HepG2 (cell line): ENCODE results near the gene LIN28B. TPM values are rescaled to one million over a fixed set of nuclear protein-coding genes. Genes with fewer than 3 reads are reported as not detected.

Experiments
- ATAC-seq: fragments of 200-7000 bp; cut with Tn5 transposase; 3 replicates; pipeline ENCODE4 v1.9.1; 2020; ENCODE audit warnings: mild to moderate bottlenecking, moderate library complexity
- BruUV-seq: library from RNA; stranded (reverse); fragments of 400-500 nt; replicated peaks from 2 replicates; lab custom pipeline; 2021; lab: Mats Ljungman, UMichigan
- CTCF ChIA-PET: fragments of 300-600 bp; formaldehyde crosslinking; extraction: SDS; loops from one replicate; lab custom pipeline; 2021; ENCODE audit warnings: low total read pairs, inconsistent platforms, low intra/inter-chr PET ratio; lab: Yijun Ruan, JAX
- POLR2A ChIA-PET: fragments of 350-600 bp; sonication (Branson Sonifier 250); formaldehyde crosslinking; loops from one replicate; lab custom pipeline; 2020; ENCODE audit warnings: antibody characterized with exemption, inconsistent platforms; lab: Yijun Ruan, JAX
- DNase-seq: peaks from one replicate; pipeline ENCODE4 v3.0.0-alpha.2; 2015; ENCODE audit warnings: low spot score
- FAIRE-seq: peaks from 3 replicates; lab custom pipeline; 2011; peaks lifted over from hg19 to GRCh38; lab: Jason Lieb, UNC
- H2AFZ ChIP-seq: one replicate; pipeline ENCODE4 v1.6.1; 2011; ENCODE audit warnings: low read length, inconsistent platforms
- H3K27ac ChIP-seq: fragments of 300-600 bp; 3 replicates; pipeline ENCODE4 v1.8.0; 2011; ENCODE audit warnings: mixed run types, mild to moderate bottlenecking, mixed read lengths, low read length, inconsistent platforms; ENCODE audit not compliant: insufficient read depth; ENCODE audit errors: extremely low read length
- H3K27me3 ChIP-seq, 2 experiments: fragments of 200-600 bp in 1 of 2; 2 replicates in 1 of 2; 3 replicates in 1 of 2; pipeline versions ENCODE4 v1.6.0 to v1.8.0; 2011; ENCODE audit warnings: low read length in 2 of 2, mild to moderate bottlenecking in 2 of 2, moderate library complexity in 2 of 2, inconsistent platforms in 1 of 2; ENCODE audit not compliant: insufficient read depth in 2 of 2, control insufficient read depth in 1 of 2
- H3K36me3 ChIP-seq, 2 experiments: fragments of 200-600 bp in 1 of 2; replicated peaks in 1 of 2; 2 replicates in 1 of 2; 3 replicates in 1 of 2; pipeline versions ENCODE4 v1.5.1 to v1.8.0; 2011; ENCODE audit warnings: low read length in 2 of 2, inconsistent platforms in 1 of 2; ENCODE audit not compliant: insufficient read depth in 2 of 2, control insufficient read depth in 1 of 2
- H3K4me1 ChIP-seq: 2 replicates; pipeline ENCODE4 v1.5.1; 2012; ENCODE audit warnings: low read length, inconsistent platforms; ENCODE audit not compliant: insufficient read depth
- H3K4me2 ChIP-seq: 2 replicates; pipeline ENCODE4 v1.6.0; 2011; ENCODE audit warnings: low read depth, low read length, inconsistent platforms
- H3K4me3 ChIP-seq, 3 experiments: fragments of 200-600 bp in 1 of 3; sonication (generic), shearing (Covaris generic) in 1 of 3; replicated peaks in 1 of 3; 2 replicates each; pipeline ENCODE4 v1.5.1; 2011 to 2016; ENCODE audit warnings: low read length in 3 of 3, inconsistent platforms in 2 of 3, low read depth in 2 of 3, mild to moderate bottlenecking in 2 of 3, control low read depth in 1 of 3, mixed read lengths in 1 of 3; ENCODE audit not compliant: insufficient read depth in 1 of 3
- H3K79me2 ChIP-seq: one replicate; pipeline ENCODE4 v1.6.1; 2011; ENCODE audit warnings: low read length, inconsistent platforms; ENCODE audit not compliant: insufficient read depth
- H3K9ac ChIP-seq: 2 replicates; pipeline ENCODE4 v1.6.0; 2011; ENCODE audit warnings: mild to moderate bottlenecking, low read depth, low read length, inconsistent platforms; ENCODE audit not compliant: insufficient read depth
- H3K9me3 ChIP-seq: 2 replicates; pipeline ENCODE4 v1.5.1; 2012; ENCODE audit warnings: mild to moderate bottlenecking, low read length
- H4K20me1 ChIP-seq: 2 replicates; pipeline ENCODE4 v1.6.0; 2011; ENCODE audit warnings: inconsistent platforms, mild to moderate bottlenecking, low read length, moderate library complexity; ENCODE audit not compliant: insufficient read depth
- DNMT1 ChIP-seq: sonication (generic); formaldehyde crosslinking; IDR thresholded peaks from 2 replicates; pipeline ENCODE4 v1.5.1; 2020; ENCODE audit warnings: mild to moderate bottlenecking, missing genetic modification reagents
- FOXJ3 ChIP-seq: sonication (generic); formaldehyde crosslinking; IDR thresholded peaks from 2 replicates; pipeline ENCODE4 v1.4.0; 2020; ENCODE audit warnings: missing genetic modification reagents, mild to moderate bottlenecking, borderline replicate concordance
- HNF4A ChIP-seq: sonication (generic); formaldehyde crosslinking; IDR thresholded peaks from 2 replicates; pipeline ENCODE4 v1.4.0; 2020; ENCODE audit warnings: missing genetic modification reagents
- RAD51 ChIP-seq: fragments of 450-650 bp; IDR thresholded peaks from 2 replicates; pipeline ENCODE4 v1.6.1; 2016; ENCODE audit warnings: borderline replicate concordance
- SIX4 ChIP-seq: sonication (generic); formaldehyde crosslinking; IDR thresholded peaks from 2 replicates; pipeline ENCODE4 v1.4.0; 2020; ENCODE audit warnings: missing genetic modification reagents
- TBP ChIP-seq: sonication (generic); formaldehyde crosslinking; IDR thresholded peaks from 2 replicates; pipeline ENCODE4 v1.5.0; 2020; ENCODE audit warnings: missing genetic modification reagents
- ZBTB1 ChIP-seq: sonication (generic); formaldehyde crosslinking; IDR thresholded peaks from 2 replicates; pipeline ENCODE4 v1.4.0; 2020; ENCODE audit warnings: missing genetic modification reagents, borderline replicate concordance
- ZNF230 ChIP-seq: sonication (generic); formaldehyde crosslinking; IDR thresholded peaks from 2 replicates; pipeline ENCODE4 v1.4.0; 2020; ENCODE audit warnings: mild to moderate bottlenecking, missing genetic modification reagents
- ZNF3 ChIP-seq: IDR thresholded peaks from 2 replicates; pipeline ENCODE4 v1.7.0; 2017; ENCODE audit warnings: inconsistent platforms
- ZNF329 ChIP-seq: sonication (generic); formaldehyde crosslinking; IDR thresholded peaks from 2 replicates; pipeline ENCODE4 v1.9.0; 2021; ENCODE audit warnings: low read depth, mild to moderate bottlenecking, missing genetic modification reagents
- ZNF44 ChIP-seq: sonication (generic); formaldehyde crosslinking; IDR thresholded peaks from 2 replicates; pipeline ENCODE4 v1.5.1; 2020; ENCODE audit warnings: mild to moderate bottlenecking, missing genetic modification reagents
- ZNF577 ChIP-seq: sonication (generic); formaldehyde crosslinking; IDR thresholded peaks from 2 replicates; pipeline ENCODE4 v1.4.0; 2020; ENCODE audit warnings: mild to moderate bottlenecking, low read depth, missing genetic modification reagents, borderline replicate concordance
- ZNF670 ChIP-seq: sonication (generic); formaldehyde crosslinking; IDR thresholded peaks from 2 replicates; pipeline ENCODE4 v1.8.0; 2022; ENCODE audit warnings: mild to moderate bottlenecking, missing genetic modification reagents, borderline replicate concordance
- ZNF792 ChIP-seq: IDR thresholded peaks from 2 replicates; pipeline ENCODE4 v1.6.1; 2016
- WGBS: methylation state at CpG from one replicate; pipeline ENCODE4 v1.1.6; 2017; ENCODE audit warnings: low lambda C conversion rate; 5-methylcytosine and 5-hydroxymethylcytosine counted together
- in situ Hi-C: cut with HindIII; loops from 2 replicates; pipeline ENCODE4 v1.10.0; 2017; ENCODE audit warnings: low pct_unique_long_range_greater_than_20kb; ENCODE audit not compliant: extremely low pct_ligation_motif_present
- intact Hi-C: fragments of 100-400 bp; cut with micrococcal nuclease; formaldehyde crosslinking; loops from one replicate; pipeline ENCODE4 v1.10.0; 2022; ENCODE audit not compliant: unreplicated experiment
- polyA plus RNA-seq, 8 experiments: library from polyadenylated mRNA; depleted of rRNA in 3 of 8; stranded (reverse) in 7 of 8; unstranded in 1 of 8; fragments of >200 nt; fragmentation: Illumina TruSeq in 4 of 8; extraction: Trizol in 4 of 8; gene quantifications; 2 replicates each; pipeline versions ENCODE4 v1.2.1 to v1.2.3, GENCODE V29; 2011 to 2016; ENCODE audit warnings: low read depth in 4 of 8, missing spikeins in 1 of 8, mixed read lengths in 1 of 8; ENCODE audit not compliant: insufficient read depth in 1 of 8
- total RNA-seq, 5 experiments: library from RNA; depleted of rRNA; stranded (reverse); fragments of >200 nt; fragmentation: Illumina TruSeq; extraction: Trizol; gene quantifications; 2 replicates each; pipeline ENCODE4 v1.2.3, GENCODE V29; 2016; ENCODE audit warnings: low read depth in 1 of 5
- TF ChIP-seq, protein P1 (sequence below): sonication (generic); formaldehyde crosslinking; IDR thresholded peaks from 2 replicates; pipeline ENCODE4 v1.5.0; 2020; ENCODE audit warnings: mild to moderate bottlenecking, missing genetic modification reagents
- TF ChIP-seq, protein P2 (sequence below): sonication (generic); formaldehyde crosslinking; IDR thresholded peaks from 2 replicates; pipeline ENCODE4 v1.4.0; 2020; ENCODE audit warnings: missing genetic modification reagents, mild to moderate bottlenecking, borderline replicate concordance

The LIN28B gene
- total and polyA plus RNA-seq, 2 of the 13 experiments (the other 11 are each of a cell fraction or from before 2014, with no cell fraction given): 14.5 to 56.8 TPM

DNA sequence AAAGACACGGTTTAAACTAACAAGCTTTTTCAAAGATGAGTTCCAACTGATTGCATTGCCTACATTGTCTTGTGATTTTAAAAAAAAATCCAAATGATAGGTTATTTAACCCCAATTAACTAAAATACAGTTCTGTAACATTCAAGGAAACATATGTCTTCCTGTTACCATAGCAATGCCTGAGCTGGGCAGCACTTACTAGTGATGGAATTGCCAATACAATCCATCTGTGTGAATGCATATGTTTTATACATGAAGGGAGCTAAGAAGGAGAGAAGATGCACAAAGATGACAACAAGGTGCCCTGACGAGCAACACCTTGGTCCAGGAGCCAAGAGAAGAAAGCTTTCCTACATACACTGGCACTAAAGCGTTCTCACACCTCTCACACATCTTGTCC is 154.2 kb downstream of the LIN28B start:
- no peak for ATAC-seq
- H2AFZ ChIP-seq: no peak overlapping the region
- BruUV-seq: no TSS peak
- H3K4me2 ChIP-seq: no peak overlapping the region
- in situ Hi-C loops: no loop called here
- no peak for FAIRE-seq
- H4K20me1 ChIP-seq: no peaks in the 10 kb centered on the region
- H3K4me3 ChIP-seq: no peak overlapping the region
- intact Hi-C loops: no loop called here
- CTCF ChIA-PET: no interaction called here
- no peaks in the 10 kb centered on the region for H3K27me3 ChIP-seq
- no peaks in the 10 kb centered on the region for H3K79me2 ChIP-seq
- H3K36me3 ChIP-seq: no peaks in the 10 kb centered on the region
- POLR2A ChIA-PET: no interaction called here
- no peak overlapping the region for H3K27ac ChIP-seq
- H3K4me1 ChIP-seq: peaks cover 8% of the 10 kb centered on the region
- no peak overlapping the region for H3K9ac ChIP-seq
- H3K9me3 ChIP-seq: no peaks in the 10 kb centered on the region
- DNase-seq: no peak
- WGBS: 50% methylated on average over 3 of the region's 3 CpGs
- no peak for TF ChIP-seq ZNF230
- TF ChIP-seq ZNF3 (CRISPR knock-in tag): no peak
- TF ChIP-seq ZBTB1 (CRISPR knock-in tag): no peak
- TF ChIP-seq HNF4A (CRISPR knock-in tag): no peak
- no peak for TF ChIP-seq RAD51
- no peak for TF ChIP-seq SIX4 (CRISPR knock-in tag)
- TF ChIP-seq, all 625 proteins: peak for 0

DNA sequence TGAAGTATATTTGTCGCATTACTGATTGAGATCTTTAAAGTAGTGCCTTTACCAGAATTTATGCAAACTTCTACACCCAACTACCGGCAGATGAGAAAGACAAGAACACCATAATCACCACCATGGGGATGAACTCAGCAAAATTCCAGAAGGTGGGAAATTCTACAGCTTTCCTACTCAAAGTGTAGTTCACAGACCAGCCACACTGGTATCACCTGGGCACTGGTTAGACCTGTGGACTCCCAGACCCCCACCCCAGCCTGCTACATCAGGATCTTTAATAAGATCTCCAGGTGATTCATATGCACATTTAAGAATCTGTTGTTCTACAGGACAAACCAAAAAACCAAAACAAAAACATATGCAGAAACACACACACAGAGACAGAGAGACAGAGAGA is 155.0 kb downstream of the LIN28B start:
- DNase-seq: no peak
- Histone ChIP-seq H3K4me3 (no peak overlapping the region), H4K20me1 (no peaks in the 10 kb centered on the region), H3K36me3 (no peaks in the 10 kb centered on the region), H3K9ac (no peak overlapping the region), H3K9me3 (no peaks in the 10 kb centered on the region), H3K4me2 (no peak overlapping the region), H3K79me2 (no peaks in the 10 kb centered on the region), H2AFZ (no peak overlapping the region), H3K27ac (no peak overlapping the region), H3K27me3 (no peaks in the 10 kb centered on the region), H3K4me1 (peaks cover 6% of the 10 kb centered on the region)
- 82% methylated on average over 2 of the region's 2 CpGs for WGBS
- ChIA-PET POLR2A (no interaction called here), CTCF (no interaction called here)
- no TSS peak for BruUV-seq
- in situ Hi-C loops (no loop called here), intact Hi-C loops (no loop called here)
- ATAC-seq: peak; percentile 52; the same call in 1 of the 3 replicates
- no peak for FAIRE-seq
- TF ChIP-seq, protein P1, sequence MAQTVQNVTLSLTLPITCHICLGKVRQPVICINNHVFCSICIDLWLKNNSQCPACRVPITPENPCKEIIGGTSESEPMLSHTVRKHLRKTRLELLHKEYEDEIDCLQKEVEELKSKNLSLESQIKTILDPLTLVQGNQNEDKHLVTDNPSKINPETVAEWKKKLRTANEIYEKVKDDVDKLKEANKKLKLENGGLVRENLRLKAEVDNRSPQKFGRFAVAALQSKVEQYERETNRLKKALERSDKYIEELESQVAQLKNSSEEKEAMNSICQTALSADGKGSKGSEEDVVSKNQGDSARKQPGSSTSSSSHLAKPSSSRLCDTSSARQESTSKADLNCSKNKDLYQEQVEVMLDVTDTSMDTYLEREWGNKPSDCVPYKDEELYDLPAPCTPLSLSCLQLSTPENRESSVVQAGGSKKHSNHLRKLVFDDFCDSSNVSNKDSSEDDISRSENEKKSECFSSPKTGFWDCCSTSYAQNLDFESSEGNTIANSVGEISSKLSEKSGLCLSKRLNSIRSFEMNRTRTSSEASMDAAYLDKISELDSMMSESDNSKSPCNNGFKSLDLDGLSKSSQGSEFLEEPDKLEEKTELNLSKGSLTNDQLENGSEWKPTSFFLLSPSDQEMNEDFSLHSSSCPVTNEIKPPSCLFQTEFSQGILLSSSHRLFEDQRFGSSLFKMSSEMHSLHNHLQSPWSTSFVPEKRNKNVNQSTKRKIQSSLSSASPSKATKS: no peak
- TF ChIP-seq, protein P2, sequence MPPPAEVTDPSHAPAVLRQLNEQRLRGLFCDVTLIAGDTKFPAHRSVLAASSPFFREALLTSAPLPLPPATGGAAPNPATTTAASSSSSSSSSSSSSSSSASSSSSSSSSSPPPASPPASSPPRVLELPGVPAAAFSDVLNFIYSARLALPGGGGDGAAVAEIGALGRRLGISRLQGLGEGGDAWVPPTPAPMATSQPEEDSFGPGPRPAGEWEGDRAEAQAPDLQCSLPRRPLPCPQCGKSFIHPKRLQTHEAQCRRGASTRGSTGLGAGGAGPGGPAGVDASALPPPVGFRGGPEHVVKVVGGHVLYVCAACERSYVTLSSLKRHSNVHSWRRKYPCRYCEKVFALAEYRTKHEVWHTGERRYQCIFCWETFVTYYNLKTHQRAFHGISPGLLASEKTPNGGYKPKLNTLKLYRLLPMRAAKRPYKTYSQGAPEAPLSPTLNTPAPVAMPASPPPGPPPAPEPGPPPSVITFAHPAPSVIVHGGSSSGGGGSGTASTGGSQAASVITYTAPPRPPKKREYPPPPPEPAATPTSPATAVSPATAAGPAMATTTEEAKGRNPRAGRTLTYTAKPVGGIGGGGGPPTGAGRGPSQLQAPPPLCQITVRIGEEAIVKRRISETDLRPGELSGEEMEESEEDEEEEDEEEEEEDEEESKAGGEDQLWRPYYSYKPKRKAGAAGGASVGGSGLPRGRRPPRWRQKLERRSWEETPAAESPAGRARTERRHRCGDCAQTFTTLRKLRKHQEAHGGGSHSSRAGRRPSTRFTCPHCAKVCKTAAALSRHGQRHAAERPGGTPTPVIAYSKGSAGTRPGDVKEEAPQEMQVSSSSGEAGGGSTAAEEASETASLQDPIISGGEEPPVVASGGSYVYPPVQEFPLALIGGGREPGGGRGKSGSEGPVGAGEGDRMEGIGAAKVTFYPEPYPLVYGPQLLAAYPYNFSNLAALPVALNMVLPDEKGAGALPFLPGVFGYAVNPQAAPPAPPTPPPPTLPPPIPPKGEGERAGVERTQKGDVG (CRISPR knock-in tag): no peak
- TF ChIP-seq FOXJ3 (CRISPR knock-in tag) (no peak), TBP (CRISPR knock-in tag) (no peak), DNMT1 (CRISPR knock-in tag) (no peak), ZNF670 (CRISPR knock-in tag) (no peak), ZNF792 (CRISPR knock-in tag) (no peak), ZNF44 (CRISPR knock-in tag) (no peak), ZNF577 (CRISPR knock-in tag) (no peak), ZNF329 (CRISPR knock-in tag) (no peak)
